Measurements from ENCODE around the gene GDPD4. TPM values are rescaled to one million over a fixed set of nuclear protein-coding genes. Genes with fewer than 3 reads are reported as not detected.
A peak's percentile ranks its signal among the peaks of the same experiment; 100 is the strongest.

Gene GDPD4
- polyA plus RNA-seq, 1 donor from 2014 or later = not detected

- no peaks in the 10 kb centered on the region for H3K36me3 Mint-ChIP-seq
- no peak overlapping the region for H3K4me3 Mint-ChIP-seq
- H3K27ac Mint-ChIP-seq = no peak overlapping the region
- no peaks in the 10 kb centered on the region for H3K9me3 Mint-ChIP-seq
- H3K27me3 Mint-ChIP-seq = no peaks in the 10 kb centered on the region
- H3K4me1 Mint-ChIP-seq = peaks cover 0 to 2% (median 0%) of the 10 kb centered on the region in 3 donors
Measured at GRCh38 chr11:77199137-77199745, 102.2 kb downstream of the GDPD4 start.

DNA sequence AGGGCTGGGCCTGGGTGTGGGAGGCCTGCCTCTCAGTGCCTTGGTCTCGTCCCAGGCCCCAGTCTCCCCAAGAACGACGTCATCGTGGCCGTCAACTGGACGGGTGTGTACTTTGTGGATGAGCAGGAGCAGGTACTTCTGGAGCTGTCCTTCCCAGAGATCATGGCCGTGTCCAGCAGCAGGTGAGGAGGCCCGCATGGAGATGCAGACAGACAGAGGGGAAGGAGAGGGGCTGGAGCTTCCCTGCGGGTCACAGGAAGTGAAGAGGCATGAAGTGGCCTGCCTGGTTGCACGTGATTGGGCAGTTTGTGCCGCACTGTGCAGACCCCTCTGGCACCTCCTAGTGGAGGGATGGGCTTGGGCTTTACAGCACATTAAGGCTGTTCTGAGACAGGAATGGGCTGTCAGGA, 103.0 kb downstream of the GDPD4 start:
- H3K9me3 Mint-ChIP-seq = no peaks in the 10 kb centered on the region
- no peaks in the 10 kb centered on the region for H3K27me3 Mint-ChIP-seq
- H3K27ac Mint-ChIP-seq = peak overlapping the region in 1 of 3 donors; percentile 40
- no peaks in the 10 kb centered on the region for H3K36me3 Mint-ChIP-seq
- peaks cover 0 to 2% (median 0%) of the 10 kb centered on the region in 3 donors for H3K4me1 Mint-ChIP-seq
- no peak overlapping the region for H3K4me3 Mint-ChIP-seq

DNA sequence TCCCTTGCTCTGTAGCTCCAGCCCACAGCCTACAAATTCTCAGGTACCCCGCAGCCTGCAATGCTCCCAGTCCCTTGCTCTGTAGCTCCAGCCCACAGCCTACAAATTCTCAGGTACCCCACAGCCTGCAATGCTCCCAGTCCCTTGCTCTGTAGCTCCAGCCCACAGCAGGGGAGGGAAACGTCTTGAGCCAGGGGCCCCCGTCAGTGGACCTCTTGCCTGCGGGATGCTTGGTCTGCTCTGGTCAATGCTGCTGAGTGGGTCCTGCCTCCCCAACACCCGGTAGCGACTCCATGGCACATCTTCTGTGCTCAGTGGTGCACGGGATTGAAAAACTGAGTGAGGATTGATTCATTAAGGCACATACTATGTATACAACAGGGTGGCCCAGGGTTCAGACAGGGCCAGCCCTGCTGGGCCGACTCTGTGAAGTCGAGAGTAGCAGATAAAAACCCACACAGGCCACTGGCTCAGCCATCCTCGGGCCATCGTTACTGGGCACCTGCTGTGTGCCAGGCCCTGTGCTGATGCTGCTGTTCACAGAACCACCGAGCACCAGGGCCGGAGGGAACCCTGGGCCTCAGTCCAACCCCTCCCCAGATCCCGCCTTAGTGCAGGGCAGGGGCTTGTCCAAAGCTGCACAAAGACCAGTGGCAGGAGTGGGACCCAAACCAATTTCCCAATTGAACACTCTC, 103.7 kb downstream of the GDPD4 start:
- no peaks in the 10 kb centered on the region for H3K9me3 Mint-ChIP-seq
- no peak overlapping the region for H3K27ac Mint-ChIP-seq
- H3K4me1 Mint-ChIP-seq = peaks cover 0 to 2% (median 0%) of the 10 kb centered on the region in 3 donors
- H3K27me3 Mint-ChIP-seq = no peaks in the 10 kb centered on the region
- H3K36me3 Mint-ChIP-seq = no peaks in the 10 kb centered on the region
- H3K4me3 Mint-ChIP-seq = no peak overlapping the region

- Mint-ChIP-seq H3K27ac (no peak overlapping the region), H3K4me3 (no peak overlapping the region), H3K27me3 (no peaks in the 10 kb centered on the region), H3K36me3 (no peaks in the 10 kb centered on the region), H3K9me3 (no peaks in the 10 kb centered on the region), H3K4me1 (peaks cover 0 to 2% (median 0%) of the 10 kb centered on the region in 3 donors)
Measured at GRCh38 chr11:77196961-77197360, 104.5 kb downstream of the GDPD4 start.

- no peak overlapping the region for H3K4me3 Mint-ChIP-seq
- no peaks in the 10 kb centered on the region for H3K36me3 Mint-ChIP-seq
- H3K9me3 Mint-ChIP-seq = no peaks in the 10 kb centered on the region
Measured at GRCh38 chr11:77195071-77195755, 106.3 kb downstream of the GDPD4 start.

GRCh38 chr11:77193911-77194830, 107.3 kb downstream of the GDPD4 start:
- no peaks in the 10 kb centered on the region for H3K36me3 Mint-ChIP-seq
- no peaks in the 10 kb centered on the region for H3K4me1 Mint-ChIP-seq
- H3K9me3 Mint-ChIP-seq = no peaks in the 10 kb centered on the region
- H3K4me3 Mint-ChIP-seq = no peak overlapping the region
- H3K27ac Mint-ChIP-seq = no peak overlapping the region
- H3K27me3 Mint-ChIP-seq = no peaks in the 10 kb centered on the region

More at GRCh38 chr11:77195071-77195755, 106.3 kb downstream of the GDPD4 start:
- Mint-ChIP-seq H3K27me3 (no peaks in the 10 kb centered on the region), H3K4me1 (no peaks in the 10 kb centered on the region), H3K27ac (no peak overlapping the region)

- no peaks in the 10 kb centered on the region for H3K36me3 Mint-ChIP-seq
- H3K27ac Mint-ChIP-seq = no peak overlapping the region
Measured at GRCh38 chr11:77193167-77193566, 108.3 kb downstream of the GDPD4 start.

GRCh38 chr11:77191823-77192495, 109.5 kb downstream of the GDPD4 start:
- H3K4me3 Mint-ChIP-seq = no peak overlapping the region

More at GRCh38 chr11:77193167-77193566, 108.3 kb downstream of the GDPD4 start:
- Mint-ChIP-seq H3K27me3 (no peaks in the 10 kb centered on the region), H3K4me3 (no peak overlapping the region), H3K9me3 (no peaks in the 10 kb centered on the region), H3K4me1 (no peaks in the 10 kb centered on the region)

DNA sequence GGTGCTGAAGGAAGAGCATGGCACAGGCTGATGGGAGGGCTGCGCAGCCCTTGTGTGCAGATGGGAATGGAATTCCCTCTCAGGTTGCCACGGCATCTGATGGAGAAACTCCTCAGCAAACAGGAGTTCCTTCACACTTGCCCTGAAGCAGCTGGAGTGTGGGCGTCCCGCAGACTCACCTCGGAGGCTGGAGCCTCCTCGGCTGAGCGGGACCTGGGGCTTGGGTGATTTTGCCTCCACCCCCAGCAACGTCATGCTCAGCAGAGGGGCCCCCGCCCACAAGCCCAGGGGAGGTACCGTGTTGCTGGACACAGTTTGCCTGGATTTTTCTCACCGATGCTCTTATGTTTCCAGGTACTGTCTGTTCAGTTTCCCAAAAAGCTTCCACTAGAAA, 110.1 kb downstream of the GDPD4 start:
- Mint-ChIP-seq H3K9me3 (no peaks in the 10 kb centered on the region), H3K4me3 (no peak overlapping the region), H3K36me3 (no peaks in the 10 kb centered on the region), H3K27me3 (no peaks in the 10 kb centered on the region), H3K4me1 (no peaks in the 10 kb centered on the region), H3K27ac (no peak overlapping the region)

More at GRCh38 chr11:77191823-77192495, 109.5 kb downstream of the GDPD4 start:
- Mint-ChIP-seq H3K27ac (no peak overlapping the region), H3K27me3 (no peaks in the 10 kb centered on the region), H3K36me3 (no peaks in the 10 kb centered on the region), H3K4me1 (no peaks in the 10 kb centered on the region), H3K9me3 (no peaks in the 10 kb centered on the region)

- H3K4me3 Mint-ChIP-seq = no peak overlapping the region
- H3K9me3 Mint-ChIP-seq = no peaks in the 10 kb centered on the region
- no peak overlapping the region for H3K27ac Mint-ChIP-seq
- no peaks in the 10 kb centered on the region for H3K27me3 Mint-ChIP-seq
- no peaks in the 10 kb centered on the region for H3K4me1 Mint-ChIP-seq
- no peaks in the 10 kb centered on the region for H3K36me3 Mint-ChIP-seq
Measured at GRCh38 chr11:77190331-77191075, 111.0 kb downstream of the GDPD4 start.

DNA sequence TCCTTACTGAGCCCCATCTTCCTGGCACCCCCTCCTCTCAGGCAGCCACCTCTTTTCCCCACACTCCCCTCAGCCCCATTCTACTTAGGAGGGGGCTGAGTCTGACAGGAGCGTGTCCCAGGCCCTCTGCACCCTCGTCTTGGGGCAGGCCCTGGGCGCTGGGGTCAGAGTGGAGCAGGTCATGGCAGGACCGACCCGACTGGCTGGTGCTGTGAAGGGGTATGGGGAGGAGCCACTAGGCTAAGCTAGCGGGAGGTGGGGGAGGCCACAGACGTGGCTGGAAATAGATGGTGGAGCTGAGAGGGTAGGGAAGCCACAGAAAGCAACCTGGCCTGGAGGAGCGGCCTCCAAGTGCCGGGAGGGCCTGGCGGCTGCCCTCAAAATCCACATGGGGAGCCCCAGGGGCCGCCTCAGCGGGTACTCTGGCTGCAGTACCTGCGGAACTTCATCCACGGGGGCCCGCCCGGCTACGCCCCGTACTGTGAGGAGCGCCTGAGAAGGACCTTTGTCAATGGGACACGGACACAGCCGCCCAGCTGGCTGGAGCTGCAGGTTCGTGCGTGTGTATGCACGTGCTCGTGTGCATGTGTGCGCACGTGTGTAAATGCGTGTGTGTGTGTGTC, 111.8 kb downstream of the GDPD4 start:
- Mint-ChIP-seq H3K27me3 (no peaks in the 10 kb centered on the region), H3K4me3 (no peak overlapping the region), H3K36me3 (no peaks in the 10 kb centered on the region), H3K9me3 (no peaks in the 10 kb centered on the region), H3K4me1 (no peaks in the 10 kb centered on the region), H3K27ac (no peak overlapping the region)

DNA sequence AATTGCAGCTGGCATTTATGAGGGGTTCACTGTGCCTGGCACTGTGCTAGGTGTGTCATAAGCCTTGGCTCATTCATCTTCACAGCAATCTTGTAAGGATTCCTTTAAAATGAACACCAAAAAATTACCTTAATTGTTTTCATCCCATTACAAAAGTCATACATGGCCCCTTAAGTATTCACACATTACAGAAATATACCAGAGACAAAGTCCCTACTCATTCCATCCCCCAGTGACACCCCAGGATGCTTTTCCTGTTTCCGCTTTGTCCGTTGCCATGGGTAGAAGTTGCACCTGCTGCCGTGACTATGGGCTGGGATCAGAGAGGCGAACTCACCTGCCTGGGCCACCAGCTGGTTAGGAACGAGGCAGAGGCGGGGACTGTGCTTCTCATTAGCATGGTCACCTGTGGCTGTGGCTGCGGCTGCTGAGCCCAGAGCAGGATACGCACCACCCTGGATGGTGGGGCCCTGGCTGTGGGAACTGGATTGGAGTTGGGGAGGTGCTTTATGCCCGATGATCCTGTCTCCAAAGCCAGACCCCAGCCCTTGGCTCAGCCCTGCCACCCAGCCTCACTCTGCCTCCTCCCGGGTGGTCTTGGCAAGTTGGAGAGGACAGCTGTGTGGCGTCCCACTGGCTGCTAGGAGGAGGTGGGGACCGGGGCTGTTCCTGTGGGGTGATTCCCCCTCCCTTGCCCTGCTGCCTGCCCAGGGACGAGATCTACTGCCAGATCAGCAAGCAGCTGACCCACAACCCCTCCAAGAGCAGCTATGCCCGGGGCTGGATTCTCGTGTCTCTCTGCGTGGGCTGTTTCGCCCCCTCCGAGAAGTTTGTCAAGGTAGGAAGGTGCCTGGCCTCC, 112.6 kb downstream of the GDPD4 start:
- Mint-ChIP-seq H3K36me3 (no peaks in the 10 kb centered on the region), H3K27me3 (no peaks in the 10 kb centered on the region), H3K4me3 (no peak overlapping the region), H3K9me3 (no peaks in the 10 kb centered on the region), H3K4me1 (no peaks in the 10 kb centered on the region), H3K27ac (no peak overlapping the region)

All from IgD-negative memory B cell (primary cell).